ENCODE results near the gene SH3BP2.
A peak's percentile ranks its signal among the peaks of the same experiment; 100 is the strongest.

Gene SH3BP2

DNA sequence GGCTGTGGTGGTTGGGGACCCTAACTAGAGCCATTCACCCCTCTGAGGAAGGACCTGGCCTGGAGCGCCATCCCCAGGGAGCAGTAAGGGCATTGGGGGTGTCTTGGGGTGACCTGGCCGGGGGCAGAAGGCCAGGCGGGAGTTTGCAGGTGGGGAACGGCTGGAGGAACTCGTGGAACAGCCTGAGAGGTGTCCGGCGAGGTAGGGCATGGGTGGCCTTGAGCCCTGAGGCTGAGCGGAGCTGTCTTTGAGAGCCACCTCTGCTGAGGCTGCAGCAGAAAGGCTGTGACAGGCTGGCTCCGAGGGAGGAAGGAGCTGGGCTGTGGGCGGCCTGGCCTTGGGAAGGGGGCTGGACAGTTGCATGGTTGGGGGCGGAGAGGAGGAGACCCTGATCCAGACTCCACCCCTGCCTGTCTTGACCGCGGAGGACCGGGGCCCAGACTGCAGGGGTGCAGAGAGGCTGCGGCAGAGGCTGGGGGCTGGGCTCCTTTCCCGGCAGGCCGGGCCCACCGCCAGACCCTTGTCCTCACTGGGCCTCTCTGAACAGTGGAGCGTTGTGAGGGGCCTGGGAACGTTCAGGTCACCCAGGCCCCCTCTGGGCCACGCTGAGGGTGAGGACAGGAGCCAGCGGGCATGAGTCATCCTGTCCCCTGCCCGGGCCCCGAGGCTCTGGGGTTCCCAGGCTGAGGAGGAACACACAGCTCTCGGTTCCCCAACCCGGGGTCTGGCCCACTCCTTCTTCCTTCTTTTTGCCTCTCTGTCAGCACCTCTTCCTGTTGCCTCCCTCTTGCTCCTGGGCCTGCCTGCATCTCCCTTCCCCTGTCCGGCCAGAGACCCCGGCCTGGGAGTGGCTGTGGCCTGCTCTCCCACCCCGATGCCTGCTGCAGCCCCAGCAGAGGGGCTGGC is 8.1 kb downstream of the SH3BP2 start:
- DNase-seq (ENCODE audit: extremely low spot score, insufficient read length, low read depth) (no peak), FAIRE-seq (peak; percentile 88)

DNA sequence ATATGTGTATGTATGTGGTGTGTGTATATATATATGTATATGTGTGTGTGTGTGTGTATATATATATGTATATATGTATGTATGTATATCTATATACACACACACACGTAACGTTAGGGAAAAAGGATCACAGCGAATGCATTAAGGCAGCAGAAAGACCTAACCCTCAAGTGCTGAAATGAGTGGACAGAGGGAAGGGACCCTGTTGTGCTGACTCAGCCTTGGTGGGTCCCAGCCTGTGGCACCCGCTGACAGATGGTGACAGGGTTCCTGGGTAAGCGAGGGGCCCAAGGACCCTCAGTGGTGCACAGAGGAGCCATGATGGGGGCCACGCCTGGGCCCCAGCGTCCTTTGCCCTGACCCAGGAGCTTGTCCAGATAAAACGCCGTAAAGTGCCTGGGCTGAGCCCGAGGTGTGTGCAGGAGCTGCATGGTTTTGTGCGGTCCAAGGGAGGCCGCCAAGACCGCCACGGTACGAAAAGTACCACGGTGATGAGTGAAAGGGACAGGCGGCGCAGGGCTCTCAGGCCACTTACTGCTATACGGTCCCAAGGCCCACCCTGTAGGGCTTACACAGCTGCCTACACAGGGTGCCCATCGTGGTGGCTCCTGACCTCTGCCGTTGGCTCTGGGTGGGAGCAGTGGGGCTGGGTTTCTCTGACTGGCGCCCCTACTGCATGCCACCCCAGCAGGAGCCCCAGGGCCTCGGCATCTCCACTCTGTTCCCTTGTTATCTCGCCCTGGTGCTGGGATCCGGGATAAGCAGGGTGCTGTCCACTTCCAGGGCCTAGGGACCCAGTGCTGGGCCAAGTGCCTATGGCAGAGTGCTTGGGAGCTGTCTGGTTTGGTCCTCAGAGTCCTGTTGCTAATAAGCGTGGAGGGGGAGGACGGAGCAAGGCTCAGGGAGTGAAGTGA is 10.0 kb downstream of the SH3BP2 start:
- FAIRE-seq, result no peak
- DNase-seq (ENCODE audit: extremely low spot score, insufficient read length, low read depth), result no peak

DNA sequence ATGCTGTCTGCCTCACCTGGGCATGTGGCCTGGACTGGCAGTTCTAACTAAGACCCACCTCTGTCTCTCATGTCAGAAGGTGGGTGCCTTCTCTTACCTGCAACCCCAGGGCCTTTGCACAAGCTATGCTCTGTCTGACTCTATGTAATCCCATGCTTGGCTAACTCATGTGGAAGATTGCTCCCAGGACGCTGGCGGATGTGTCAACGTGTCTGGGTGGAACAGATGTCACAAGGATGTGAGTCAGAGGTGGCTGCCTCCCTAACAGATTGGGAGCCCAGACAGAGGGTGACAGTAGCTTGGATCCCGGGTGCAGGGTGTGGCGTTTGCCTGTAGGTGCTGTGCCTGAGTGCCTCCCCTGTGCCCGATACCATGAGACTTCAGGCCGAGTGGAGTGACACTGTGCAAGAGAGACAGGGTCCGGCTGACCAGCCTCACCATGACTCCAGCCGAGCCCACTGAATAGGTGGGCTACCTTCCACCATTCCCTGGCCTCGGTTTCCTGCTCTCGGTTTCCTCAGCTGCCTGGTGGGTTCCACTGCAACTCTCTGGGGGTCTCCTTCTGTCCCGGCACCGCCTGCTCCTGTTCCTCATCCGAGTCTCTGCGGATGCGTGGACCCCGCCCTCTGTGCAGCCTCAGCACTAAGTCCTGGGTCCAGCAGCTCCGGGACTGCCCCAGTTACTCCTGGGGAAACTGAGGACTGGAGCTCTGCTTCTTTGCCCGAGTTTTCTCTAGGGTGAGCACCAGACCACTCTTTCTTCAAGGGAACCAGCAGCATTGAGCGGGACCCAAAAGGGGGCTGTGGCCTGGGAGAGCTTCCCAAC is 11.0 kb downstream of the SH3BP2 start:
- DNase-seq (ENCODE audit: extremely low spot score, insufficient read length, low read depth), result no peak
- no peak for FAIRE-seq

DNA sequence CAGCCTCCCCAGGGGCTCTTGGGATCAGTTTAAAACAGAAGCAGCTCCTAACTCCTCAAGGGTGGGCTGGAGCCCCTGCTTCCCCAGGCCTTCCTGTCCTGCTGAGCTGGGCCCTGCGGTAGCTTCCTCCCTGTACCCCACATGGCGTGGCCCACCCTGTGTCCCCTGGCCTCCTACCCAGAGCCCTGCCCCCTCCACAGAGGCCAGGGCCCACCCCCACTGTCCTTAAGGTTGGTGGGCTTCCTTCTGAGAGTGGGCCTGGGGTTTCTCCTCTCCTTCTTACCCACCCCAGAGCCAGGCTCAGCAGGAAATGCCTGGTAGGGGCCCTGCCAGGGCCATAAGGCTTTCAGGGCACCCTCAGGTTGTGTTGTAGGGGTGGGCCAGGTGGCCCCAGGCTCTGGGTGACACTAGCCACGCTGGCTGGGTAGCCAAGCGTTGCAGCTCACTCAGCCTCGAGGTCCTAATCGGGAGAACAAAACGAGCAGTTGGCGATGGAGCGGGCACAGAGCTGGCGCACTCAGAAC is 11.6 kb downstream of the SH3BP2 start:
- no peak for FAIRE-seq
- DNase-seq (ENCODE audit: extremely low spot score, insufficient read length, low read depth), result no peak

DNA sequence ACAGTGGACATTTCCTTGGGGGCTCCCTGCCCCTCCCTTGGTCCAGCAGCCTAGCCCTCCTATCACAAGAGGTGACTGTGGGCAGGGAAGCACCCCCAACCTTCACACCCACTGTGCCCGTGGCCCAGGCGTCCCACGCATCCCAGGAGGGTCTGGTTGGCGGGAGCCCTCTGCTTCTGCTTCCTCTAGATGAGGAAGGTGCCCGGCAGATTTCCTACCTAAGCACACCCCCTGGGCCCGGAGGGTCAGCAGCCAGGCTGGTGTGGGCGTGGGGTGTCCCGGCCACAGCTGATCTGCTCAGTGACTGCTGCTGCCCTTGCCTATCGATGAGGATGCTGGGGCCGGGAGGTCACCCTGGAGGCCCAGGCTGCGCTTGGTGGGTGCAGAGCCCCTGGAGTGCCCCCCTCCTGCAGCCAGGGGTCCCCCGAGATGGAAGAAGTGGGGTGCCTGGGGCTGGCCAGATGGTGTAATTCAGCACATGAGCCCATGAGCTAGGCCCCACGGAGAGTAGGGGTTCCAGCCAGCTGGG is 12.2 kb downstream of the SH3BP2 start:
- FAIRE-seq, result no peak
- no peak for DNase-seq (ENCODE audit: extremely low spot score, insufficient read length, low read depth)

DNA sequence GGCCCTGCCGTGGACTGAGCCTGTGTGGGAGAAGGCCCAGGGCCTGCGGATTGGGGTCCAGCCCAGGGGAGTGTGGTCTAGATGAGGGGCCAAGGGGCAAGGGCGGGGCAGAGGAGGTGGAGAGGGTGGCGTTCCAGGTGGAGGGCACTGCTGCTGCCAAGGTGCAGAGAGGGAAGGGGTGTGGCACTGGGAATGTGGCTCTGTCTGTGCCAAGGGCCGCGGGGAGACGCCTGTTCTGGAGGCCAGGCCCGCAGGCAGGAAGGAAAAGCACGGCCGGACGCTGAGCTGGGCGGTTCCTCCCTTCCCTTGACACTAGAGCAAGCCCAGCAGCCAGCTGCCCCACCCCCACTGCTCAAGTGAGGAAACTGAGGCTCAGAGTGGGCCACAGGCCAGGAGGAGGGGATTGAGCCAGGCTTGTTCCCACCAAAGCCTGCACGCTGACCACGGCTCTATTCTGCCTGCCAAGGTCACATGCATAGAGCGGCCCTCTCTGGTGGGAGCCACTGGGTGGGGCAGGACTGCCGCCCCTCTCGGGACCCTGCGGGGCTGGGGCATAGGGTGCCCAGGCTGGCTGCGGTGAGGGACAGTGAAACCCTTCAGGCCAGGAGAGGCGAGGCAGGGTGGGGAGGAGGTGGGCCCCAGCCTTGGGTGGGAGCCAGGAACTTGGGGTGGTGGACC is 13.0 kb downstream of the SH3BP2 start:
- FAIRE-seq (no peak), DNase-seq (ENCODE audit: extremely low spot score, insufficient read length, low read depth) (no peak)

DNA sequence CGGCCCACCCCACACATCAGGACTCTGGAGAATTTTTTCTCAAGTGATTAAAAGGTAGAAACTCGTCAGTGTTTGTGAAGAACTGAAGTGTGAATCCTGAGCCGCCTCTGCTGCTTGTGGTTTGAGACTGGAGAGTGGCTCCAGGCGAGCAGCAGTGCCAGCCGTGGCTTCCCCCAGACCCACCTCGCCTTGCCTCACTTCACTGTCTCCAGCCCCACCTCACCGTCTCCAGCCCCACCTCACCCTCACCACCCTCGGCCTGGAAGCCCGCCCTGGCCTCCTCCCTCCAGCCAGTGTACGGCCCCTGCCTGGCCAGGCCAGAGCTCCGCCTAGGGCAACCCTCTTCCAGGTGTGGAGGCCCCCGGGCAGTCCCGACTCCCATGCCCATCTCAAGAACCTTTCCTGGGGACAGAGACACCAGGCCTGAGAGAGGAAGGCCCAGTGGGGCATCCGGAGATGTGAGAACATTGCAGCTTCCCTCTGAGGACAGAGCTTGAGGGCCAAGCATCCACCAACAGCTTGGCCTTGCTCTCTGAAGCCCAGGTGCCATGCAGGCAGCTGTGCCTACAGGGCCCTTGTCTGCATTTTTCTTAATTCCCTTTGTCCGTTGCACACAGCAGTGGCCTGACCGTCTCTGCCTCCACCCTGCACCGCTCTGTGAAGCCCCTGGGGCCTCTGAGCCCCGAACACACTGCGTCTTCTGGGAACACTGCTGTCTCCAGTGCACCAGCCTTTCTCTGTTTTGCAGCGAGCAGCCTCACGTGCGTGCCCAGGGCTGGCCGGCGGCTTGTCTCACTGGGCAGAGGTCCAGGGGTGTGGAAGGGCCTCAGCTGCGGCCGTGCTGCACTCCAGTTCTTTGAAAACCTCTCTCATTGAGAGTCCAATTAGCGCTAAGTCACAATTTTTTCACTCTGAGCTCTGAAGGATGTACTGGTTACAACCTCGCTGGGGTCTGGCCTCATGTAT is 13.8 kb downstream of the SH3BP2 start:
- DNase-seq (ENCODE audit: extremely low spot score, insufficient read length, low read depth), result no peak
- FAIRE-seq, result no peak

DNA sequence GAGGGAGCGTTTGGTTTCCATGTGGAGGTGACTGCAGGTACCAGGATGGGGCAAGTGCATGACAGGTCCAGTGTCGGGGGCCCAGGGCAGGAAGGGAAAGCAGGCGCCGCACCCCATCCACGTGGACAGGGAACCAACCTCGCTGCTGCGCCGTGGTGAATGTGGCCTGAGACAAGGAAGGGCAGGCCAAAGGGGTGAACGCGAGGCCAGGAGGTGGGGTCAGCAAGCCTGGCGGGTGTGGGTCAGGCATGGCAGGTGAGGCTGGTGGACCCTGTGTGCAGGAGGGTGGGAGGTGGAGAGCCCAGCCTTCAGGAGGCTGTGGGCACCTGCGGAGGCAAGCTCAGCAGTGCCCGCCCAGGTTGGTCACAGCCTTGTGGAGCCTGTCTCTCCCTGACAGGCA is 14.7 kb downstream of the SH3BP2 start:
- DNase-seq (ENCODE audit: extremely low spot score, insufficient read length, low read depth) (no peak), FAIRE-seq (no peak)

DNA sequence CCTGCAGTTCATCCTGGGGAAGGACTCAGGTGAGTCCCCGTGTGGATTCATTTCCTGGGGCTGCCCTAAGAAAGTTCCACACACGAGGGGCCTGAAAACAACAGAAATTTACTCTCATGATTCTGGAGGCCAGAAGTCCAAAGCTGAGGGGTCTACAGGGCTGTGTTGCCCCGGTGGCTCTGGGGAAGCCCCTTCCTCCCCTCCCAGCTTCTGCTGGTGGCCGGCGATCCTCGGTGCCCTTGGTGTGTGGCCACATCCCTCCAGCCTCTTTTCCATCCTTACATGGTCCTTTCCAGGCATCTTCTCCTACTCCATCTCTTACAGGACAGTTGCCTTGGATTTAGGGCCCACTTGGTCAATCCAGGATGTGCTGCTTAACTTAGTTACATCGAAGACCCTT is 15.1 kb downstream of the SH3BP2 start:
- no peak for FAIRE-seq
- DNase-seq (ENCODE audit: extremely low spot score, insufficient read length, low read depth), result no peak

DNA sequence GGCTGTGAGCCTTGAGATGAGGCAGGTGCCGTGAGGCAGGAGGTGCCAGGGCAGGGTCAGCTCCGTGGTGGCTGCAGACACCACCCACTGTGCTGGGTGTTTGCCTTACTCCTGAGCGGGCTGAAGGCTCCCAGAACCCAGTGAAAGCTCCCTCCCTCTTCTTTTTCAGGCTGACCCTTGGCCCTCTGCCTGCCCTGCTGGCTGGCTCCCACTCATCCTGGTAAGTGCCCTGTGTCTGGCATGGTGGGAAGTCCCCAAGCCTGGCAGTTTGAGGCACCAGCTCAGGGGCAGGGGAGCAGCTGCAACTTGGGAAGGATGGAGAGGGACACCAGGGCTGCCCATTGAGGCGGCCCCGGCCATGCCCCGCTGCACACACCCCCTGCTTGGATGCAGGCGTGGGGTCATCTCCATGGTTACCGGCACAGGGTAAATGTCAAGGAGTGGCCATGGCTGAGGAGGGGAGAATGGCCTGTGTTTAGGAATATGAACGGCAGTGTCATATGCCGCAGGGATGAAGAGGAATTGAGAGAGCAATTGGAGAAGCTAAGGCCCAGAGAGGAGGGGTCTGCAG is 16.8 kb downstream of the SH3BP2 start:
- no peak for FAIRE-seq
- DNase-seq (ENCODE audit: extremely low spot score, insufficient read length, low read depth), result no peak

DNA sequence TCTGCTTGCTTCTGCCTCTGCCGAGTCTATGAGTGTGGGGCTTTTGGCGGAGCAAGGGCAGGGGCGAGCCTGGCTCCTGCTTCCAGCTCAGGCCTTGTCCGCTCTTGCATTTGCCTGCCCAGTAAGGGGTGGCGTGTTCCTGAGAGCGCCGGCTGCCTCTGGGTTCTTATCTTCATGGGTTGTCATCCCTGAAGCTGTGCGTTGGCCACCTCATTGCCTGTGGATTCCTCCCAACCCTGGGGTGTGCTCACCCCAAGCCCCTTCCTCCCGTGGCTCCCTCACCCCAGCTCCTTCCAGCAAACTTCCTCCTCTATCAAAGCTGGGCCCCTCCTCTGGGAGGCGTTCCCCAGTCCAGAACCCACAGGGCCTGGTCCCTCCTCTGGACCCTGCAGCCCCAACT is 17.5 kb downstream of the SH3BP2 start:
- DNase-seq (ENCODE audit: extremely low spot score, insufficient read length, low read depth) (no peak), FAIRE-seq (no peak)

DNA sequence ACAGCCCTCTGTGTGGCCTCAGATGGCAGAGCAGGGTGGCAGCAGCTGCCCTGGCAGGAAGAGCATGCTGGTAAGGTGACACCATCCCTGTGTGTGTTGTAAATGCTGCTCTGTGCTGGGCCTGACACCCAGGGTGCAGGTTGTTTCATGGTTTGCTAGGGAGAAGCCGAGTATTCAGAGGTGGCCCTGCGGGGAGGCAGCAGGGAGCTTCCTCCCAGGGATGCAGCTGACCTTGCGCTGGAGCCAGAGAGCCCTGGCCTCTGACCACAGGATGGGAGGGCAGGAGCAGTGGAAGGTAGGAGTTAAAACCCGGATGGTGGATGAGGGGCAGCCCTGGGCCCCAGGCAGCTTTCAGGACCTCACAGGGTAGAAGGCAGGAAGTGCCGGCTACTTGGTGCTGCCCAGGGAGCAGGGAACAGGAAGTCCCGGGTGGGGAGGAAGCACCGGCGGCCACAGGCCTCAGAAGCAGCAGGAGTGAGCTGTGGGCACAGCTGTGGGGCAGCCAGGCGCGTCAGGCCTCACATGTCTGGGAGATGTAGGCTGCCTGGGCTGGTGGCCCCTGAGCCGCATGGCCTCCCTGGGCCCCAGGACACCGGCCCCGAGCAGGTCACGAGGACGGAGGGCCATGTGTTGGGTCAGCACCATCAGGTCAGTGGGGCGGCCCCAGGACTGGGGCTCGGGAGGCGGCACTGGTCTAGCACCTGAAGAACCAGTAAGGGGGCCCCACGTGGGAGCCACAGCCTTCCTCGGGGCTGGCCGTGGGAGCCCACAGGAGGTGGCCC is 19.1 kb downstream of the SH3BP2 start:
- DNase-seq (ENCODE audit: extremely low spot score, insufficient read length, low read depth), result peak; percentile 58
- FAIRE-seq, result peak; percentile 96

DNA sequence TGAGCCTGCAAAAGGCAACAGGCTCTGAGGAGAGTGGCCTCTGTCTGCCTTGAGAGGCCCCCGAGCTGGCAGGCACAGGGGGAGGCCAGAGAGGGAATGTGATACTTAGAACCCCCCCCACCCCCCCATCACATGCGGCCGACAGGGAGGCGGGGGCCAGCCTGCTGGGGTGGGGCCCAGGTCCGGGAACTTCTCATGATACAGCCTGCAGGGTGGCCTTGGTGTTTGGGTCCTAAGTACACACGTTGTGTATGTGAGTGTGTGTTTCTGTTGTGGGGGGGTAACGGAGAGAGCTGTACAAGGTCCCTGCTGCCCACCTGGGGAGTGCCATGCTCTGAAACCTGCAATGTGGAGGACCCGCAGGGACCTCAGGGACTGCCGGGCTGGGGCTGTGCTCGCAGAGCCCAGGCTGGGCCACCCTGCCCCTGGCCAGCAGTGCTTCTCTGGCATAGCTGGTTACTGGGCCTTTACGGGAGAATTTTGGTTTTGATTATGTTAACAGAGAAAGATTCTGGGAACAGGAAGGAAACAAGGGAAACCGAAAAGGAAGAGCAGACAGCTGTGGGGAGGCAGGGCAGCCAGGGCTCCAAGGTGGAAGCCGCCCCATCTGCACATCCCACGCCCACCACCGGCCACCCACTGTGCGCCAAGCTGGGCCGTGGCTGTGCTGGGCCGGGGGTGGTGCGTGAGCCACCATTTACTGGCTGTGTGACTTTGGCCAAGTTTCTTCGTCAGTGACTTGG is 19.9 kb downstream of the SH3BP2 start:
- FAIRE-seq (peak; percentile 42), DNase-seq (ENCODE audit: extremely low spot score, insufficient read length, low read depth) (no peak)

DNA sequence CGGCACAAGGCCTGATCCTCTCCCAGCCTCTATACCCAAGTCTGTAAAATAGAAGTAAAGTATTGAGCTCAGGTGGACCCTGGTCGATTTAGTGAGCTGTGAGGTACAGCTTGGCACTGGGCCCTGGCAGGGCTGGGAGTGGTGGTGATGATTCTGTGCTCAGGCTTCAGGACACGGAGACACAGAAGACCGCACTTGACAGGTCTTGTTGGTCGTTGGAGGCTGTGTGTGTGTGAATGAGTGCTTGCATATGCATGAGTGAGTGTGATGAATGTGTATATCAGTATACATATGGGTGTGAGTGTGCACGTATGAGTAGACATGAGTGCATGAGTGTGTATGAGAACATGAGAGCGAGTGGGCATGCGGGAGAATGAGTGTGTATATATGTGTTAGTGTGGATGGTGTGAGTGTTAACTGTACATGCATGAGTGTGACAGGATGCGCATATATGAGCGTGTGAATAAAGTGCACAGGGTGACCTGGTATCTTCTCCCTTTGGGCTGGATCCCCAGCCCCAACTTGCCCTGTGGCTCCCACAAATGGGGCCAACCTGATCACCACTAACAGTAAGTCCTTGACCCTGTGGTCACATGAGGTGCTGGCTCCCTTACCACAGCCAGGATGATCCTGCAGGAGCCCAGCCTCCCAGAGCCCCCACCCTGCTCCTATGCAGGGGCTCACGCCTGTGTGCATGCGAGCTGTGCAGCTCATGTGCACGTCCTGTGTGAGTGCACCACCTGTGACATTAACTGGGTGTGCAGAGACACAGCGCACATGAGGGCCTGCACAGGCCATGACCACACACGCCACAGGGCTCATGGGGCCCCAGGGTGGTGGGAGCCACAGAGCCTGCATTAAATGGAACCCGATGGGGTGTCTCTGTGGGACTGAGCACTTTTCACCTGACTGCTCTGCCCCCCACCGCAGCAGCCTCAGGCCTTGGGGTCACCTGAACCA is 20.8 kb downstream of the SH3BP2 start:
- DNase-seq (ENCODE audit: extremely low spot score, insufficient read length, low read depth) (no peak), FAIRE-seq (peak; percentile 71)

DNA sequence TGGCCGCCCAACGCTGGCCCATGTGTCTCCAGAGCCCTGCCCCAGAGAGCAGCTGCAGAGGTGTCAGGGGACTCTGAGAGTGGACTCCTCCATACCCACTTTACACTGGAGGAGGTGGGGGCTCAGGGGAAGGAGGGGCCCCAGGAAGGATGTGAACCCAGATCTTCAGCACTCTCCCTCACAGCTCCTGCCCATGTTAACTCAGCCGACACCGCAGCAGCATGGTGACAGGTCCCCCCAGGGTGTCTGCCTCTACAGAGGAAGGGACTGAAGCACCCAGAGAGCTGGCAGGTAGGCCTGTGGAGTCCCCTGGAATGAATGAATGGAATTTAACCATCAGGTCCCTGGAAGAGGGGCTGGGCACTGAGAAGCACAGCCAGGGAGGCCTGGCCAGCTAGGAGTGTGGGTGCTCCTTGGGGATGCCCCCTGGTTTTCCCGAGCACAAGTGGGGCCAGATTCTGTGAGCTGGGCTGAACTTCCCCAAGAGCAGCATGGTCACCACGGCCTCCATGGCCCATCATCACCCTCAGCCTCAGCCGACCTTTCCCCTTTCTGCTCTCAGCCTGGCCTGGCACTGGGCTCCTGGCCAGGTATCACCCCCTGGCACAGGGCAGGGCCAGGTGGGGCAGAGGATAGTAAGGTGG is 21.9 kb downstream of the SH3BP2 start:
- FAIRE-seq (no peak), DNase-seq (ENCODE audit: extremely low spot score, insufficient read length, low read depth) (no peak)

Measured in GM18507 (cell line).